Measurements from ENCODE around the gene CPVL.

CPVL gene

DNA sequence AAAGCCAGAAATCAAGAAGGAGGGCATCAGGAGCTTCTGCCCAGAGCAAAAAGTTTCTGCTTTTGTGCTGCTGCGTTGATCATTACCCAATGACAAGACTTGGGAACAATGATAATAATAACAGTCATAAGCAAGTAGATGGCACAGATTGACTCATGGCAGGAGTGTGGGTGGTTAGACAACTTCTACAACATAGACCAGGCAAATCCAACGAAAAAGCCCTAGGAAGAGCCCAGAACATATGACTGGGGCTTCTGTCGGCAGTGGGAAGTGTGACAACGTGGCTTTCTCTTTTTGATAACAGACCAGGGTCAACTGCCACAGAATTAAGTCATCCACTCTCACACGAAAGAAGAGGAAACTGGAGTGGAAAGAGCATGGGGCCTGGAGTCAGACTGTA lies 102.8 kb downstream of the CPVL start:
- H3K27ac ChIP-seq = peak overlapping the region; percentile 25; the same call in 1 of the 2 replicates
- TF ChIP-seq, protein P1, sequence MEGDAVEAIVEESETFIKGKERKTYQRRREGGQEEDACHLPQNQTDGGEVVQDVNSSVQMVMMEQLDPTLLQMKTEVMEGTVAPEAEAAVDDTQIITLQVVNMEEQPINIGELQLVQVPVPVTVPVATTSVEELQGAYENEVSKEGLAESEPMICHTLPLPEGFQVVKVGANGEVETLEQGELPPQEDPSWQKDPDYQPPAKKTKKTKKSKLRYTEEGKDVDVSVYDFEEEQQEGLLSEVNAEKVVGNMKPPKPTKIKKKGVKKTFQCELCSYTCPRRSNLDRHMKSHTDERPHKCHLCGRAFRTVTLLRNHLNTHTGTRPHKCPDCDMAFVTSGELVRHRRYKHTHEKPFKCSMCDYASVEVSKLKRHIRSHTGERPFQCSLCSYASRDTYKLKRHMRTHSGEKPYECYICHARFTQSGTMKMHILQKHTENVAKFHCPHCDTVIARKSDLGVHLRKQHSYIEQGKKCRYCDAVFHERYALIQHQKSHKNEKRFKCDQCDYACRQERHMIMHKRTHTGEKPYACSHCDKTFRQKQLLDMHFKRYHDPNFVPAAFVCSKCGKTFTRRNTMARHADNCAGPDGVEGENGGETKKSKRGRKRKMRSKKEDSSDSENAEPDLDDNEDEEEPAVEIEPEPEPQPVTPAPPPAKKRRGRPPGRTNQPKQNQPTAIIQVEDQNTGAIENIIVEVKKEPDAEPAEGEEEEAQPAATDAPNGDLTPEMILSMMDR (conservative IDR thresholded peaks at IDR 0.05) = no peak
- TF ChIP-seq ZFX (IDR thresholded peaks at IDR 0.05) = no peak

DNA sequence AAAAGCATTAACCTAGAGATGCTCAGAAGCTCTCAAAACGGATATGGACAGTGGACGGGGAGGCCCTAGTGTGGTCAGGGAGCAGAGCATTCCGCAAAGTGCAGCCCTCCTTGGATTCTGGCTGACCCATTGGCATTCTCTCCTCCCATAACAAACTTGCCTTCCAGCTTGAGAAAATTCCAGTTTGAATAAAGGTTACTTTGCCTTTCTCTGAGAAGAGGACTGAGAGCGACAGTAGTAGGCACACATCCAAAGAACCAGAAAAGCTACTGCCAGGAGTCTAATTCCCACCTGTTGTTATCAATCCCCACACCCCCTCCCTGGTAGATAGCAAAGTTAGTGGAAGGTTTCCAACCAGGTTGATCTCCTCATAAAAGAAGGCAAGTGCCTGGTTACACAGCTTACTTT lies 103.5 kb downstream of the CPVL start:
- TF ChIP-seq ZFX (IDR thresholded peaks at IDR 0.05) = no peak
- TF ChIP-seq, protein P1 (conservative IDR thresholded peaks at IDR 0.05) = no peak
- H3K27ac ChIP-seq = no peak overlapping the region; the same call in 1 of the 2 replicates

DNA sequence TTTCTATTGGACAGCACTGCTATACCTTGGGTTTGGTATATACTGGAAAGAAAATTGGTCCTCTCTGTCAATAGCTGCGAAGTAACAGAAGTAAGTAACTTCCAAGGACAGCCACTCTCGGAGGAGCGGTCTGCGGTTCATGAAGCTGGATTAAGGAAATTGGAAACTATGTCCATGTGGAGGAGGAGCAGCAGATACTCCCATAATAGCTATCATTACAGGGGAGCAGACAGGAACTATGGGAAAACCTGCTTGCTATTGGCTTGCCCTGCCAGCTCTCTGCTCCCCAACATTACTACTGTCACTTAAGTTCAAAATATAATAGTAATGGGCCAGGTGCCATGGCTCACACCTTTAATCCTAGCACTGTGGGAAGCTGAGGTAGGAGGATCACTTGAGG lies 104.3 kb downstream of the CPVL start:
- TF ChIP-seq, protein P1 (conservative IDR thresholded peaks at IDR 0.05) = no peak
- TF ChIP-seq ZFX (IDR thresholded peaks at IDR 0.05) = no peak
- no peak overlapping the region; the same call in 1 of the 2 replicates for H3K27ac ChIP-seq

DNA sequence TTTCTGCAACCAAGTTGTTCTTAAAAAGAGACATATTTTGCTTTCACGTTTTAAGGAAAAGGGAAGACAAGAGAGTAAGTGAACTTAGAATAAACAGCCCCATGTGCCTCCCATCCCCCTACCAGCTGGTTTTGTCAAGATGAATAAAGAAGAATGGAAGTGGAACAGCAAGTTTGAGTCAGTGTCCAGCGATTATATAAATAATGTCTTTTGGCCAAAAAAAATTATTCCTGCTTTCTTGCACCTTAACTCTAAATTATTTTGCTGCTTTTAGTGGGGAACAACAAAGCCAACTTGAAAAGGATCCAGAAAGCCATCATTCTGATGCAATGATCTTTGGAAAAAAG lies 105.8 kb downstream of the CPVL start:
- TF ChIP-seq, protein P1 (conservative IDR thresholded peaks at IDR 0.05) = no peak
- no peak for TF ChIP-seq ZFX (IDR thresholded peaks at IDR 0.05)
- no peak overlapping the region for H3K27ac ChIP-seq

DNA sequence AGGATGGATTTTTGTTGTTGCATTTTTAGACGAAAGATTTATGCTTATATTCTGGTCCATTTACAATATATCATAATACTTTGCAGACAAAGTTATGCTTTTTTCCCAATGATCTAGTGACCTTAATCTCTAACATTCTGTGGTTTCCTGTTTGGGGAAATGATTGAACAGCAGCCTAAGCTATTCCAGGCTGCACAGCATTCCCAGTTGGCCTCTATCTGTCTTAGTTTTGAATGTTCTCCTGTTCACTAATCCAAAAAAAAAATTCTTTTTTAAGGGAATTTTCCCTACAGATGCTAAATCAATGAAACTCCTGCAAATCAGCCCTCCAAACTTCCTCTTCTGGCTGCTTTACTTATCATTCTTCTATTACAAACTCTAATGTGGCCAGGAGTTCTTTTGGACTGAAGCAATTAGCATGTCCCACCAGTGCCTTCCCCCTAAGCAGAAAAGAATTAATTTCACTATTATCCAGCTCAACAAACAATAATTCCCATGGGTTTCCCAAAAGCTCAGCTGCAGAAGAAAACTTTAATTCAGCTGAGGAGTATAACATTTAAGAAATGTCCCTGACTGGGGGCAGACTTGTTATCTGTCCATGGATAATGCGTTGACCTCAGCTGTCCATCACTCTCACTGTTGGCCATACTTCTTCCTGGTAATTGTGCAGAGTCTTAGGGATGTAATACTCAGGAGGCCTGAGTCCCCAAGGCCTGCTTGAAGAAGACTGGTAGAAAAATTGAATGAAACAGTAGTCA lies 106.3 kb downstream of the CPVL start:
- H3K27ac ChIP-seq = no peak overlapping the region

DNA sequence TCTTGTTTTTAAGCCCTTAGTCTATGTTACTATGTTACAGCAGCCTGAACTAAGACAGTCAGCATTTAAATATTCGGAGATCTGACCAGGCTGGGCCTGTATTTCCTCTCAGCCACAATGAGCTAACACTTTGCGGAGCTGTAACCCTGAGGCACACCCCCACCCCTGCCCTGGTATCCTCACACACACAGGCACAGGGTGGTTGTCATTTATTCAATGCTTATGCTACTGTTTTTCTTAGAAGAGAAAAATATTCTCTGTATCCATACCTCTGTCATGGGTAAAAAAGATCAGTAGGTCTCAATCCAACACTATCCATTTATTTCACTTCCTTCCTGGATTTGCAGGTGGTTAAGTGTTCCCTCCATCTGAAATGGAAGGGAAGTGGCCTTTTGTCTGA lies 107.9 kb downstream of the CPVL start:
- no peak overlapping the region for H3K27ac ChIP-seq
- TF ChIP-seq ZFX (IDR thresholded peaks at IDR 0.05) = no peak

More for the DNA sequence above, 106.3 kb downstream of the CPVL start:
- no peak for TF ChIP-seq ZFX (IDR thresholded peaks at IDR 0.05)
- TF ChIP-seq, protein P1 (conservative IDR thresholded peaks at IDR 0.05) = no peak

DNA sequence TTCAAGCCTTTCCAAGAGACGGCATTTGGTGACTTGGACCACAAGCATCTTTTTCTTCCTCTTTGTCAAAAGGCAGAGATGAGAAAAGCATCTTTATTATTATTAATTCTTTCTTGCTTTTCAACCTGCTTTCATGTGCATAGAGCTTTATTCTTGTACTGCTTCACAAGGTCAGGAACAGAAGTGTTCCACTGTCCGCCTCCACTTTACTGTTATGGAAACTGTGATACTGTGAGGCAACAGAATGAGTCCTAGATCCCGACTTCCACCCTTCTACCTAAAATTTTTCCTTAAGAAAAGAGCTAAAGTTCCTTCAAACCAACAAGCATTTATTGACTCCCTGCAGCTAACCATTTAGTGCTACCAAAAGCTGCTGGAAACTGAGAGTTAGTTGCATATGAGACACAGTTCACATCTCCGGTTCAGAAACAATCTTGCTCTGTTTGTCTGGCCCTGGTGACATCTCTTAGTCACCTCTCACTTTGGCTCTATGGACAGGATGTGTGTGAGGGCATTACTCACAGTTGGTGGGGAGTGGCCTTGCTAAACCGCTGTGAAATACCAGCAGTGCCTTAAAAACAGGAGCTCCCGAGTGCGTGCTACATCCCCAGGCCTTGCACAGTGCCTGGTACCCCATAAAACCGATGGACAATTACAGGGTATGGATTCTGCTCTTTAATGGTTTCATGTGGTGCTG lies 111.1 kb downstream of the CPVL start:
- TF ChIP-seq, protein P1 (conservative IDR thresholded peaks at IDR 0.05) = no peak
- no peak for TF ChIP-seq ZFX (IDR thresholded peaks at IDR 0.05)
- no peak overlapping the region for H3K27ac ChIP-seq

Measured in C4-2B (cell line).